Cerebellar nuclear complex (tissue), 1 donor: ENCODE measurements around the gene LTC4S.
"Not testable (repeated sequence)": the region's sequence is repeated elsewhere in the genome, so short reads cannot be mapped to it uniquely, and the experiment has no call there.

ENCODE experiments used
- DNase-seq, 2 experiments: peaks; one replicate each; lab custom pipeline; 2025; lab: John Stamatoyannopoulos, UW

LTC4S gene

DNA sequence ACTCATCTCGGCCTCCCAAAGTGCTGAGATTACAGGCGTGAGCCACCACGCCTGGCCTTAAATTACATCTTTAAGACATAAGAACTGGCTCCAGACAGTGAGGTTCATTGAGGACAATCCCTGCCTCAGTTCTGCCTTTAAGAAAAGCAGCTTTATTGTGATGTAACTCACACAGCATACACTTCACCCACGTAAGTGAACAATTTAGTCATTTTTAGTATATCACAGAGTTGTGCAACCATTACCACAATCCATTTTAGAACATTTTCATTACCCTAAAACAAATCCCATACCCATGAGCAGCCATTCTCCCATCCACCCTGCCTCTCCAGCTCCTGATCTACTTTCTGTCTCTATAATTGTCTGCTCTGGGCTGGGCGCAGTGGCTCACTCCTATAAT, 24.0 kb upstream of the LTC4S start:
- no peak for DNase-seq

DNA sequence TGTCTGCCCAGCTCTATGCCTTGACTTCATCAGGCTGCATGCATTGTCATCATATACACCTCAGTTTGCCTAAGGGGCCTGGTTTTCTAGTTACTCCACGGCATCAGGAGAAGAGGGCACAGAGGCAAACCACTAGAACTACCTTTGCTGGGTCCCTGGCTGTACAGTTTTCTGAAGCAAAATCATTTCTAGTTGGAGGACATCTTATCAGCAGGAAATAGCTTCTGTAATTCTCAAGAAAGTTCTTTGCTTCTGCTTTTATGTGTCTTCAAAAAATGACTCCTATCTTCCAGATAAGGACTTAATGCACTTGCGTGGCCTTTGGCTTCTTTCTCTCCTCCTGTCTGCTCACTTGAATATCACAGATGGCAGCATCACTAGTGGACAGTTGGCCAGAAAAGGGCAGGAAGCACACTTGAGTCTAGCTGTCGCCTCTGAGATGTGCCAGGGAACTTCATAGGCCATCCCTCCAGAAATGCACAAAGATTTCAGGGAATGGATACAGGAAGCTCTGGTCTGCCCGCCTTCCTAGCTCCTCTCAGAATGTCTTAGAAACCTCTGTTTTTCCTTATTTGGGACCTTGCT, 22.4 kb upstream of the LTC4S start:
- no peak for DNase-seq

DNA sequence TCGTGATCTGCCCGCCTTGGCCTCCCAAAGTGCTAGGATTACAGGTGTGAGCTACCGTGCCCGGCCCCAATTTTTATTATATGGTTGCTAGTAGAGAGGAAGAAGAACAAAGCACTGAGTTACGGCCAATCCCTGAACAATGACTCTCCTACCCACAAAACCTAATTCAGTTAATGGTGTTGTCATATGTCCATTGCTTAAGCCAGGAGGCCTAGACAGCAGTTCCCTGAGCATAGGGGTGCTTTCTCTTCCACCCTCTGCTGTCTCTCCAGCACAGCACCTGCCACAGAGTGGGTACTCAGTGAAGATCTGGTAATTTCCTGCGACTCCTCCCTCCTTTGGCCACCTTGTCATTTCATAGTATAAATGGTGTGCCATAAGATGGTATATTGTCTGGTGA, 21.4 kb upstream of the LTC4S start:
- no peak for DNase-seq

DNA sequence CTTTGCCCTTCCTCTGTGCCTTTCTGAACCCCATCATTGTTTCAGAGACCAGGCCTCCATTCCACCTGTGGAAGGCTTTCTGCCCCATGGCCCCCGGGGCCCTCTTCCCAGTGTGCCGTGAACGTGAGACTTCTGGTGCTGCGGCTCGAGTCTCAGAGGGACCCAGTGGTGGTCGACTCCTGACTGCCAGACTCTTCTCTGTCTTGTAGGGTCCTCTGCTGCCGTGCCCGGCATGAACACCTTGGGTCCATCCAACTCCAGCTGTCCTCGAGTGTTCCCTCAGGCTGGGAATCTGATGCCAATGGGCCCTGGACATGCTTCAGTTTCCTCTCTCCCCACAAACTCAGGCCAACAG, 20.1 kb upstream of the LTC4S start:
- no peak for DNase-seq

DNA sequence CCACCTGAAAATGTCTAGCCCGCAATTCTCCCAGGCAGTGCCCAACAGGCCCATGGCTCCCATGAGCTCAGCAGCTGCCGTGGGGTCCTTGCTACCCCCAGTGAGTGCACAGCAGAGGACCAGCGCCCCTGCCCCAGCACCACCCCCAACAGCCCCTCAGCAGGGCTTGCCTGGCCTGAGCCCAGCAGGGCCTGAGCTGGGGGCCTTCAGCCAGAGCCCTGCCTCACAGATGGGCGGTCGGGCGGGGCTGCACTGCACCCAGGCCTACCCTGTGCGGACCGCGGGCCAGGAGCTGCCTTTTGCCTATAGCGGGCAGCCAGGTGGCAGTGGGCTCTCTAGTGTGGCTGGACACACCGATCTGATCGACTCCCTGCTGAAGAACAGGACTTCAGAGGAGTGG, 19.3 kb upstream of the LTC4S start:
- no peak for DNase-seq

DNA sequence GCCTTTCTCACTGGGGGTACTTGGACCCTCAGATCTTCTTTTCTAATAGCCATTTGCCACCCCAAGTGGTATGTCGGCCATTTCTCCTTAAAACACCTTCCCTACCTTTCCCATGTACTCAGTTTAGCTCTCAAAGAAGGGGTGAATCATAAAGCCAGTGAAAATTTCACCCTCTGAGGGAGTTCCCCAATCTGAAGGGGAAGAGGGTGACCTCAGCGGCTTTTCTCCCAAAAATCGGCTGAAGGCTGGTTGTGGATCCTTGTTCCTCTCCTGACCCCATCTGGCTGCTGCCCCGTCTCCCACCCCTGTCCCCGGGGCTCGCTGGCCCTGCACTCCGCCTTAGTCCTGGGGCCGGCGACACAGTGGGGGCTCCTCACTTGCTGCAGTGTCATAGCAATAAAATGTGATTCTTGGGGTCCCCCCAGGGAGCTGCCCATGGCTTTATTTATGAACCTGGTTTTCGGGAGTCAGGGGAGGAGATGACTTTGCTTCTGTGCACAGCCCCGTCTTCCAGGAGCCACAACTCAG, 17.3 kb upstream of the LTC4S start:
- no peak for DNase-seq

DNA sequence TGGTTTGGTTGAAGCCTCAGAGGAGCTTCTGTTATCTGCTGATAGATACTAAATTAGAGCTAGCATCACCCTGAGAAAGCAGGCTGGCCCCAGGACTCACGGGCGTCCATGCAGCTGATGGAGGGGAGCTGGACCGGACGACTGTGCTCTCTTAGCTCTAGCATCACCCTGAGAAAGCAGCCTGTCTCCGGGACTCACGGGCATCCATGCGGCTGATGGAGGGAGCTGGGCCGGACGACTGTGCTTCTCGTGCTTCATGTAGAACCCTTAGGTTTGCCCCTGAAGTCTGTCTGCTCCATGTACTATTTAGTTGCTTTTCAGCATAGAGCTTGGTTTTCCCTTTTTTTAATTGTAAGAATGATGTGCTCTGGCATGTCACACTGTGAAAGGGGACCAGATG, 16.3 kb upstream of the LTC4S start:
- no peak for DNase-seq

DNA sequence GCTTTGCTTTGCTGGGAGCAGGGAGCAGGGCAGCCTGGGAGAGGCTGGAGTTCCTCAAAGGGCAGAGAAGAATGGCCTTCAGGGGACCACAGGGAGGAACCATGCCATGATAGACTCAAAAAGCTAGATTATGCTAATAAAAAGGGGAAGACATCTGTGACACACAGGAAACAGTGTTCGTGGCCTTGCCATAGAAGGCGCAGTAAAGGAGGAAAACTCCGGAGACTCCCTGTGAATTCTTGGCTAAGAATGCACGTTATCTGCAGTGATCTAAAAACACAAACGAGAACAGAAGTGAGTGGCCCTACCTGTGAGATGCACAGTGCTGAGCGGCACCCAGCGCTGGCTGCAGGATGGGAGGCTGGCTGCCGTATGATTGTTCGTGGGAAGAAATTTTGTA, 15.9 kb upstream of the LTC4S start:
- no peak for DNase-seq

DNA sequence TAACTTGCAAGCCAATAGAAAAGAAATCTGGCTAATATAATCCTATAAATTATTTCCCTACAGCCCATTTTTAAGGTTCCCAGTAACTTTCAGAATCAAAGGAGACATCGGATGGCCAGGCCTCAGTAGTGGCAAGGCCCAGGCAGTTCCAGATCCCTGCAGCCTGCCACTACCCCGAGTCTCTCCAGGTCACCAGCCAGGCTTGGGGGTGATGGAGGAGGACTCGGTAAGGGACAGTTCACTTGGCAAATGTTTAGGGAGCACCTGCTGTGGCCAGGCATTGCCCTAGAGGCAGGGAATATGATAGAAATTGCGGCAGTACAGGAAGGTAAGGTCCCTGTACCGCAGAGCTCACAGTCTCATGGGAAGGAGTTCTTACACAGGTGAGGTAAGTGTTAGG, 15.2 kb upstream of the LTC4S start:
- DNase-seq = no peak

DNA sequence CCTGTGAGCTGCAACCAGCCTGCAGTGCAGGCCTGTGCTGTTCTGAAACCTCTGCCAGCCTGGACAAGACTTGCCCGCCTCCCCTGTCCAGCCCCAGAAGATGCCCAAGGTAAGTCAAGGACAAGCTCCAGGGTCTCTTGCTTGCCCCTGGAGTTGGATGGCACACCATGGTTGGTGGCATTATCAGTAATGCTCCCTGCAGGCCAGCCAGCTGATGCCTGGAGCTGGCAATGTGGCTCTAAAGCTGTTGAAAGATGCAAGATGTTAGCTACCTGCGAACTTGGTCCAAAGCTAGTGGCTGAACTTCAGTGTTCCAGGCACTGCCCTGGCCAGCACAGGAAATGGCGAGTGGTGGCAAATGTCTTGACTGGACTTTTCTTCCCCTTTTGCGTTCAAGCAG, 14.0 kb upstream of the LTC4S start:
- DNase-seq = no peak

DNA sequence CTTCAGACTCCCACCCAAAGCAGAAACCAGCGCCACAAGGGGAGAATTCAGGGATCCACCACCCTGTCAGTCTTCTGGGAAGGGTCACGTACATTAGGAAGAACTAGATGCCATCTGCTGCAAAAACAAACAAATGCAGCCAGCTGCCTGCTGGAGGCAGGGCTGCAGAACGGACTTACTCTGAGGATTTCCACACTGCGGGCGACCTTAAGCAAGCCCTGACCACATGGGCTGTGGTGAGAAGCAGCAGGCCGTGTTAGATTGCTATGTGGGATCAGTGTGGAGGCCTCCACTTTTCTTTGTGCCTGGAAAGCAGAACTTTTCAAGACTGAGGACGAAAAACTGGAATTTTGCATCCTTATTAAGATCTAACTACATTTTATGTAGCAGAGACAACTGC, 13.4 kb upstream of the LTC4S start:
- no peak for DNase-seq

DNA sequence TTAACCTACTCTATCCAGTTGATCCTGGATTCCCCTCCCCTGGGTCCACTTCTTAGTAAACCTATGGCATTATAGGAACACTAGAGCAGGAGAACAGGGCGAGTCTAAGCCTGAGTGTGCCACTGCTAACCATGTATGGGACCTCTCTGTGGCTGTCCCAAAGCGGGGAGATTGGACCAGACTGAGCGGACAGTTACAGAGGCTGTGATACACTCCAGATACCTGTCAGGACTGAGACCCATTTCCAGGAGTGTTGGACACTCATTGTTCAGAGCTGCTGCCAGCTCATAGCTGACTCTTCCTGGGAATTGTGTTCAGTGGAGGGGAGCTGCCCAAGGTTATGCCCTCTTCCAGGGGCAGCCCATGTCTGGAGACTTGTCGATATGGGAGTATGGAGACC, 11.9 kb upstream of the LTC4S start:
- DNase-seq = no peak

DNA sequence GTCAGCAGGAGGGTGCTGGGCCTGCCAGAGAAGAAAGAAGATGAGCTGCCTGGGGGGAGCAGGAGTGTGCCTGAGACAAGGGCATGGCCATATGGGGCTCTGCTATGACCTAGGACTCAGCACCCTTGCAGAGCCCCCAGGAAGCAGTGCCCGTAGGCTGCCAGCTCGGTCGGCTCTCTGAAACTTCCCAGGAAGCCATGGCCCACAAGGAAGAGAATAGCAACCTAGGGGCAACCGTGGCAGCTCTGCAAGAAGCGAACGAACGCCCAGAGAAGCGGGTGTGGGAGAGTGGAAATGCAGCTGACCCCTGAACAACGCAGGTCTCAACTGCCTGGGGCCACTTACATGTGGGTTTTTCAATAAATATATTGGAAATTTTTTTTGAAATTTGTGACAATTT, 10.7 kb upstream of the LTC4S start:
- DNase-seq = no peak

DNA sequence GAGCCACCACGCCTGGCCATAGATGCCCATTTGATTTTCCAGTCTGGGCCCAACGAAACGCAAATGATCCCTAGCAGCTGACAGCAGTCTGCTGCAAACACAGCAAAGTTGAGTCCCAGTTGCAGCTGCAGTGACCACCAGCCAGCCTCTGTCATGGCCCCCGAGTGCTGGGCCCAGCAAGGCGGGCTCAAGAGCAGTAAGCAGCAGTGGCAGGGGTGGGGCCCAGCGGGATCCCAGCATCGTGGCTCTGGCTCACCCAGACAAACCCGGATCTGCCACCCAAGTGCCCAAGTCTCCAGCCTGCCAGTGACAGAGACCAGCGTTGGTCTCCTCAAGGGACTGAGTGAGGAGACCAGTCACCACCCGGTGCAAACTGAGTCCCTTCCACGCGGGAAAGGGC, 6.9 kb upstream of the LTC4S start:
- no peak for DNase-seq

DNA sequence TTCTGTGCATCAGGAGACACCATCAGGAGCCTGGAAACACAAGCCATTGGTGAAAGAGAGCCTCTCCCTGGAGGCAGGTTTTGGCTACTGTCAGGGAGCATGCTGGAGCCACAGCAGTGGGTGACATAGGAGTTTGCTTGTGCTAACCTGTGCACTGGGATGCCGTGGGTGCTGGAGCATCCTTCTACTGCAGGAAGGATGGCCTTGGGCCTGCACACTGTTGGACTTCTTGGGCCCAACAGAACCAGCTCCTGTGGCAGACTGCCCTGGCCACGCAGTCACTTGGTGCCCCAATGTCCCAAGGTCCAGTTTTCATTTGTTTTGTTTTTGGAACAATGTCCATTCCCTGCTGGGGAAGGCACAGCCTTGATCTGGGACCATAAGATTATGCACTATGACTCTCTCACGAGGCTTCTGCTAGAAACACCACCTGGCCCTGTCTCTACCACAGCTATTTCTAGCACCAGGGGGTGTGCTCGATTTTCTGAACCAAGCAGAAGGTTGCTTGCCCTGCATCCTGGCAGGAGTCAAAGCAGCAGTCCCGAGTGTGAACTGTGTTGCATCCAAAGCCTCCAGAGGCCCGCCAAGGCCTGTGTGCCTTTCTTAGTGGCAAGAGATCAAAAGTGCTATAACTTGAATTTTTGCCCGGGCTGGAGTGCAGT, 5.5 kb upstream of the LTC4S start:
- no peak for DNase-seq

DNA sequence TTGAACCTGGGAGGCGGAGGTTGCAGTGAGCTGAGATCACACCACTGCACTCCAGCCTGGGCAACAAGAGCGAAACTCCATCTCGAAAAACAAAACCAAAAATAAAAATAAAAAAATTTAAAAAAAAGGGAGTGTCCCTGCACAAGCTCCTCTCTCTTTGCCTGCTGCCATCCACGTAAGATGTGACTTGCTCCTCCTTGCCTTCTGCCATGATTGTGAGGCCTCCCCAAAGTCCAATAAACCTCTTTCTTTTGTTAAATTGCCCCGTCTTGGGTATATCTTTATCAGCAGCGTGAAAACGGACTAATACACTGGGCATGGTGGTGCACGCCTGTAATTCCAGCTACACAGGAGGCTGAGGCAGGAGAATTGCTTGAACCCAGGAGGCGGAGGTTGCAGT, 4.5 kb upstream of the LTC4S start:
- DNase-seq = not testable (repeated sequence)

DNA sequence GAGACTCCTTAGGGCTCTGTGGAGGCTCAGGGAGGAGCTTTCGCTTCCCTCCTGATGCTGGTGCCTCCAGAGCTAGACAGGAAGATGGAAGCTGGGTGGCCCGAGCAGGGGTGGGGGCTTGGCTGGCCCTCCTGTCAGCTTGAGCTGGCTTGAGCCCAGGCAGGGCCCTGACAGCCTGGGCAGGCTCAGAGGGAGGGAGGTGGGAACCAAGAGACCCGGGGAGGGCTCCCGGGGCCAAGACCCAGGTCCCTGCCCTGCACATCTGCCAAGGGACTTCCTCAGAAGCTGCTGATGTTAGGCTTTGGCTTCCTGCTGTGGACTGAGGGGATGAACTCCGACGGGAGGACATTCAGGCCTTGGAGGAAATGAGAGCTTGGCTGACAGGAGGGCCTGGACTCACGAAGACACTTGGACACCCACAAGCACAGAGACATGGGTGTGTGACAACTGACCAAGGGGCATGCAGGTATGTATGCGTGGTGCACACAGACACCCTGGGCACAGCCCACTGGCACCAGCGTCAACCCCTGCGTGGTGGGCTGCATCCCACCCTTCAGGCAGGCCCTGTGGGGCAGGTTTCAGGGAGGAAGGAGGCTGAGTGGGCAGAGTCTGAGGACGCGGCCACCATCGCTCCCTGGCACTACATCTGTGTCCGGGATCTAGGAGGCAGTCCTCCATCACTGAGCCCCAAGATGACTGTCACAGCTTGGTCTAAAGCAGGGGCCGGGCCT, 1.7 kb upstream of the LTC4S start:
- no peak for DNase-seq

DNA sequence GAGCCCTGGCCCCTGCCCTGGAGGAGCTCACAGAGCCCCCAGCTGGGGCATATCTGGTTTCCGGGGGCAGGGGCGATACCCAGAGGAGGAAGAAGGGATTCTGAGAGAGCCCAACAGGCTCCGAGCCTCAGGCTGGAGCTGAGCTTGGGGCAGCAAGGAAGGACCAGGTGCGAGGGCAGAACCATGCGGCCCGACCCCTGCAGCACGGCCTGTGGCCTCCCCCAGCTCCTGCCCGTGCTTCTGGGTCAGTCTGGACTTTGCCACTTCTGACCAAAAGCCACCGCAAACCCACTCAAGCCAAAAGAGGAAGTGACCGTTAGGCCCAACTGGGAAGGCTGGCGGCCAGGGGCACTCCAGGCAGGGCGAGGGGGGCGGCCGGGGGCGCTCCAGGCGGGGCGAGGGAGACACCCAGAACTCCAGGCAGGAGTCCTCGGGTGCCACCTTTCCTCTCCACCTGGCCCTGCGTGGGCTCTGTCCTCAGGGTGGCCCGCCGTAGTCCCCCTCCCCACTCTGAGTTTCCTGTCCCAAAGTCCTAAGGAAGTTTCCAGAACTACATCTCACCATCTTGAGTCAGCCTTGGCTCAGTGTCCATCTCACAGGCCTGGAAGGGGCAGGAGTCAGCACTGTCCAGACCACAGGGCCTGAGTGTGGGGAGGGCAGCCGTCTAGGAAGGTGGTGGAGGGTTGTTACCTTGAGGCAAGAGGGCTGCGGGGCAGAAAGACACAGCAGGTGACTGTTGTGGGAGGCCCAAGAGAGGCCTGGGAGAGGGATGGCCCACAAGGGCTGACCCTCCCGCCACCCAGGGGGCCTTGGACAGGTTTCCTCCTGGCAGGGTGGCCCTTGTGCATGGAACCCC, 946 bp upstream of the LTC4S start:
- no peak for DNase-seq

DNA sequence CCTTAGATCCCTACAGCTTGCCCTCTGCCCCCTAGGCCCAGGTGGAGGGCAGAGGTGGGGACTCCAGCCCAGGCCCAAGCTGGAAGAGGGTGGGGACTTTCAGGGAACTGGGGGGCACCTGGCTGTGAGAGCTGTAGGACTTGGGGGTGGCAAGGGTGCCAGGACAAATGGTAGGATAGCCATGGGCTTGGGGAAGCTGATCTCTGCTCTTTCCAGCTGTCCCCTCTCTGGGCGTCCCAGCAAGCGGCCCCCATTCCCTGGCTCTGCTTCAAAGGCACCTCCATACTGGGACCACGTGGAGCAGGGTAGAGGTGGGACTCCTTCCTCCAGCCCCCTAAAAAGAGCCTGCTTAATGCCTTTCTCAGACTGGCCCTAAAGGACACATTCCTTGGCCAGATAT, 385 bp downstream of the LTC4S start:
- no peak for DNase-seq

DNA sequence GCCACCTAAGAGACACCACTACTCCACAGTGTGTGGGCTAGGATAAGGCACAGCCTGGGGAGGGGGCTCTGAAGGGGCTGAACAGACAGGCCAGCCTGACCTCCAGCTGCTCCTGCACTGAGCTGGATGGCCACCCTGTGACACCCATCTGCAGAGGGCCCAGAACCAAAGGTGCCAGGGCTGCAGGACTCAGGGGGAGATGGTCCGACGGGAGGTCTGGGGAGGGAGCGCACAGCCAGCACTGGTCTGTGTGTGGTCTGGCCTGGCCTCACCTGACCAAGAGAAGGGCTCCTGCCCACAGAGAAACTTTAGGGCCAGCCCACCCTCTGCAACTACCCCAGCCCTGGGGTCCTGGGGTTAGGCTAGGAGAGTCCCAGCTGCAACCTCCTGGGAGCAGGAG, 789 bp downstream of the LTC4S start:
- DNase-seq = no peak

DNA sequence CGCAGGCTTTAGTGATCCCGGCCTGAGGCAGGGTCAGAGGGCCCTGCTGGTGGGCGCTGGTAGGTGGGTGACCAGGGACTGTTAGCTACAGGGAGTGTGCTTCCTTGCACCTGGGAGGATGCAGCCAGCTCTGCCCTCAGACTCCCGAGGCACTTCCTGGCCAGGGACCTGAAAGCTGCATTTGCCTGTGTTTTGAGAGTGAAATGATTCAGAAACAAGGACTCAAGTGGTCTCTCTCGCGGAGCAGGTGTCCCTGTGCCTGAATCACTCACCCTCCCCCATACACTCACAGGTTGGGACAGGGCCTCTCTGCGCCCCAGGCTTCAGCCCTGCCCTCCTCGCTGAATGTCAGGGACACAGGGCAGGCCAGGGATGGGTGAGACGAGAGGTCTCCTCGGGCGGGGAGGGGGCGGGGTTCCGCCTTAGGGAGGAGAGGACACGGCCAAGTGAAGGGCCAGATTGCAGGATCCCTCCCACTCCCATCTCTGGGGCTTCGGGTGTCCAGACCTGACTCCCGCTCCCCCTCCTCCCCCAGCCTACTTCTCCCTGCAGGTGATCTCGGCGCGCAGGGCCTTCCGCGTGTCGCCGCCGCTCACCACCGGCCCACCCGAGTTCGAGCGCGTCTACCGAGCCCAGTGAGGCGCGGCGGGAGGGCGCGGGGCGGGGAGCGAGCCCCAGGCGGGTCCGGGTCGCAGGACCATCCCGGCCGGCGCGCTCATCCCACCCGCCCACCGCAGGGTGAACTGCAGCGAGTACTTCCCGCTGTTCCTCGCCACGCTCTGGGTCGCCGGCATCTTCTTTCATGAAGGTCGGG, 1.5 kb downstream of the LTC4S start:
- DNase-seq = no peak
